Stimulated activated CD4-positive, alpha-beta T cell treated with anti-CD3 and anti-CD28 coated beads, TNF-alpha, amount 100 ng/mL, for 1 hour (primary cell): Measurements from ENCODE around the gene LEKR1.

ENCODE experiments used
- DNase-seq, 3 donors: peaks; one replicate each; pipeline ENCODE4 v3.0.0-alpha.2; 2020; ENCODE audit warnings: low read depth in 3 of 3, low spot score in 1 of 3

Gene LEKR1

DNA sequence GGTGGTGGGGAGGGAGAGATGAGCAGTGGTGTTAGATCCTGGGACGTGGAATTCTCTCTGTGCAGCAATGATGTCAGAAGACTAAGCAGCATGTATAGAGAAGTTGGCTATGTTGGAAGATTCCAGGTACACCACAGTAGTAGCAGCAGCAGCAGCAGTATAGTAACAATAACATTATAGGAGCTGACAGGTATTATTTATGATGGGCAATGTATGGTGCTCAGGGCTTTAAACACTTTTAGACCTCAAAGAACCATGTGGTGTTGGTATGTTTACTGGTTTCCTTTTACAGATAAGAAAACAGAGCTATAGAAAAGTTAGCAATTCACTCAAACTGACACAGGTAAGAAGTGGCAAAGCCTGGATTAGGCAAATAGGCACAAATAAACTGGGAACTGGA is 229.9 kb downstream of the LEKR1 start:
- DNase-seq = no peak

DNA sequence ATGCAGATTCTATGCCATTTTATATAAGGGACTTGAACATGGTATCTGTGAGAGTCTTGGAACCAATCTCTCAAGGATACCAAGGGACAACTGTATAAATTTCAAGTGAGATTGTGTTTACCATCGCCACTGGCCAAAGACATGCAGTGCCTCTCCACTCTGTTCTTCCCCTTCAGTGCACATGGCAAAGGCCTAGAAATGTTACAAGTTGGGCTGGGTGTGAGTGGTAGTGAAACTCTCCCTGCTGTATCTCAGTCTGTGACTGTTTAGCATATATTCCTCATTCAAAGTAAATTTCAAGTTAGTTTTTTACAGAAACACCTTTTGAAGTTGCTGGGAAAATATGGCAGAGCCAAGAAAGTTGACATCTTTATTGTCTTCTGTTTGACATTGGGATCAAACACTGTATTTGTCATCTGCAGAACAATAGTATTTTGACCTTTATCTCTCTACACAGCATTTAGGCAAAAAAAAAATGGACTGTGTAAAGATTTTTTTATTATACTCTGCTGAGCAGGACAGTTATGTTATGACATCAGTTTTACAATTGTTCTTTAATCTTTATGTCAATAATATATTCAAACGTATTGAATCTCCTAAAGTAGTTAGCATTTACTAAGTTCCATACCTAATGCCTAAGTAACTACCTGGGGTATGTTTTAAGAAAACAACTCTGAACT is 232.4 kb downstream of the LEKR1 start:
- DNase-seq = no peak

DNA sequence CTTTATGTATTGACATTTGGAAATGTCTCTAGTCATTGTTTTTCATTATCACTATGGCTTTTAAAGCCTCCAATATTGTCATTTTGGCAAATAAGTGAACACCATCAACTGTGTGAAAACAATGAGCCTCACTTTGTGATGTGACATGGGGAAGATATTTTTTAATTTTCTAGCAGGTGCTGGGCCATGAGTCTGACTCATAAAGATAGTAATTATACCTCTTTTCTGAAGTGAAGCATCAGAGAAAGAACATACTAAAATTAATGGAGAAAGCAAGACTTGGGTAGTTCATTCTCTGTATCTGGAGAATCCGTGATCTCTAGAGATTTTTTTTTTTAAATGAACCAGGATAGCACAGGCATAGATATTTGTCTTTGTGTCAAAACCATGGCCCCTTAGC is 233.0 kb downstream of the LEKR1 start:
- DNase-seq = no peak

DNA sequence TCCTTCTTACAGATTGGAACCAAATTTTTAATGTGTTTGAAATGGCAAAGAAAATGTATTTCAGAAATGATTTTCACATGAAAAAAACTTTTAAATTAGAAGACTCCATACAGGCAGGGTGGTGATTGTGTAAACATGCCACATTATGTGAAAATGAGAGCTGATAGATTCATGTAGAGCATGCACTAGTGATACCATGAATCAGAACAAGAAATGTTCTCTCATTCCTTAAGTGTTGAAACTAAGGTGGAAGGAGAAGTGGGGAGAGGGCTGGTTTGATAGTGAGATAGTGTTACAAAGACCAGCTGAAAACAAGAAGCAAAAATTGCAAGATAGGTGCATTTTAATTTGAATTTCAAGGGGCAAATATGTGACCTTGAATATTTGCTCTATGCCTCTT is 233.5 kb downstream of the LEKR1 start:
- no peak for DNase-seq

DNA sequence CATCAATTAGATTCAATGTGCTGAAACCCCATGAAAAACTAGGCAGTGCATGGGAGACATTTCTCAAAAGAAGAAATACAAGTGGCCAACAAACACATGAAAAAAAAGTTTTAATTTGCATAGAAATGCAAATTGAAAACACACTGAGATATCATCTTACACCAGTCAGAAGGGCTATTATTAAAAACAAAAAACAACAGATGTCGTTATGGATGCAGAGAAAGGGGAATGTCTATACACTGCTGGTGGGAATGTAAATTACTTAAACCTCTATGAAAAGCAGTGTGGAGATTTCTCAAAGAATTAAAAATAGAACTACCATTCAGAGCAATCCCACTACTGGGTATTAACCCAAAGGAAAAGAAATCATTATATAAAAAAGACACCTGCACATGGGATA is 235.1 kb downstream of the LEKR1 start:
- DNase-seq = no peak

DNA sequence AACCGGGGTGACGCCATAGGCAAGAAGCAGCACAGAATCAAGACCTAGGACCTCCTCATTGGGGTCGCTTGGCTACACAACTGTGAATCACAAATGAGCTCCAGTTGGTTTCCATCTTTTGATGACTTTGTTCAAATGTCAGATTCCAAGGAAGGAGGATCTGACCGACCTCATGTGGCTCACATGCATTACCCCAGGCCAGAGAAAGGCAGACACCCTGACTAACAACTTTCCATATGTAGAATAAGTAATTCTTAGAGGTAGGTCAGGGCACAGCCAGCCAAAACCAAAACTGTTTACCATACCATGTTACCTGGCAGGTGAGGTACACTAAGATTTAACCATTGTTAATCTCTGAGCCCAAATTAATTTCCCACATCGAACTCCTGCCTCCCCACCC is 237.3 kb downstream of the LEKR1 start:
- no peak for DNase-seq

DNA sequence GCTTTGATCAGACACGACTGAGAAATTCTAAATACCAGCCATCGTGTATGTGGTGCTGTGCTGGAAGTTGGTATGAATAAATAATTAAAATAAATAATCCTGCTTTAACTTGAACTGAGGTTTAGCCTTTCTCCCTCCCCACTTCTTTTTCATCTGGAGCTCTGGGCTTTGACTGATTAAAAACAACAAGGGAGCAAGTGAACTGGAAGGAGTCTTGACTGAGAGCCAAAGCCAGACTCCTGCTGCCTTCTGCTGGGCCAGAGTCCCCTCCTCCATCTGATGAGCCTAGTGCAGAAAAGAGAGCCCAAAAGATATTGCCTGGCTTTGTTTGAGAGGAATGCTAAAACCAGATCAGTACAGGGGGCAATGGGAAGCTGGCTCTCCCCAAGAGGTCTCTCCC is 237.8 kb downstream of the LEKR1 start:
- DNase-seq = no peak

DNA sequence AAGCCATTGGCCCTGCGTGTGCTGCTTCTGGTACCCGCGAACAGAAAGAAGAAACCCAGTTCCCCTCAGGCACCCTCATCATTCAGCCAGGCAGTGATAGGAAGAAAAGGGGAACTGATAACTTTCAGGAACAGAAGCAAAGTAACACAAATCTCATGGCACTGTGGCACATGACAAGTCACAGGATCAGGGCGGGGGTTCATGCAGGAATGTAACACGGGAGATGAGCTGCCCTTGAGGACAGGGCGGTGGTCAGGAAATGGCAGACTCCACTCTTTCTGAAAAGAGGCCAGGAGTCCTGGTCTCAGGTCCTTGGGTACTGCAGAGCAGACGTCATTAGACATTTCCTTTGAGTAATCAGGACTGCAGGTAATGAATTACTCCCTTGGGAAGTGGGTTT is 238.2 kb downstream of the LEKR1 start:
- DNase-seq = no peak

DNA sequence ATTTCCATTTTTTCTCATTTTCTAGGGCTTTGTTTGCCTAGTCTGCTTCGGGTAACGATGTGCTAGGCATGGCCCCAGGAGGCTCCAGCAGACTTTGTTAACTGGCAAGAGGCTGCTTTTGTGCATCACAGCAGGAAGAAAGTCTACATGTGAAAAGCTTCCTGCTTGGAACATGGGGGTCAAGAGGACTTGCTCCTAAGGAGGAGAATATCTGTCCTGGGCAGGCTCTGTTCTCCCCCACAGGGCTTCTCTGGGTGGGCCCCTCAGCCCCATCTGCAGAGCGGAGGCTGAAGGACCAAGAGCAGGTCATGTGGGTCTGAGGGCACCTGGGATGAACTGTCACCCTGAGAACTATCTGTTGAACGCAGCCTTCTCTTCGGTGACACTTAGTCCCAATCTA is 239.0 kb downstream of the LEKR1 start:
- DNase-seq = no peak

DNA sequence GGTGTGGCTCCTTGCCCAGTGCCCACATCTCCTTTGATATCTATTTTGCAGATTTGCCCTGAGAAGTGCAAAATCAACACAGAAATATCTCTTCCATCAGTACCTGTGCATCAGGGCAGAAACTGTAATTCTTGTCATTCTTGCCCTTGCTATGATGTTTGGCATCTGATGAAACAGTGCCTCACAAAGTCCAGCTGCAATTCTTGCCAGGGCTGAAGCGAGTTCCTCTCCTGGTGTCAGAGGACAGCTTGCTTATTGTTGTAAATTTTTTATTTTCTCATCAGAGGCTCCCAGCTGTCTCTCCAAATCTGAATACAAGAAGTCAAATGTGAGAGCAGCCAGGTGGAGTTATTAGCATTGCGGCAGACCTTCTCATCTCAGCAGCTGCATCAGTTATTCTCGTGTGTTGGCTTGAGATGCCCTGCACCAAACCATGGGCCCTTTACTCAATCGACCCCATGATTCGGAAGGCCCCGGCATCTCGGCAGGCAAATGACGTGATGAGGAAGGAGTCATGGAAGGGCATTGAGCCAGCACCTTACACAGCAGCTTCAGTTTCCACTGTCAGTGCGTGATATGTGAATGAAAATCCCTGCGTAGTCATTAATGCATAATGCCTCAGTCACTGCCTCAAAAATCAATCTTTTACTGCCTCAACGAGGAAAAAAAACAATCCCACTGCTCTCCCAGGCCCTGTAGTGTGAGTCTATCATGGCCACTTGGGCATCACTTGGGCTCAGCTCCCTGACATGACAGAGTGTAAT is 240.4 kb downstream of the LEKR1 start:
- no peak for DNase-seq

DNA sequence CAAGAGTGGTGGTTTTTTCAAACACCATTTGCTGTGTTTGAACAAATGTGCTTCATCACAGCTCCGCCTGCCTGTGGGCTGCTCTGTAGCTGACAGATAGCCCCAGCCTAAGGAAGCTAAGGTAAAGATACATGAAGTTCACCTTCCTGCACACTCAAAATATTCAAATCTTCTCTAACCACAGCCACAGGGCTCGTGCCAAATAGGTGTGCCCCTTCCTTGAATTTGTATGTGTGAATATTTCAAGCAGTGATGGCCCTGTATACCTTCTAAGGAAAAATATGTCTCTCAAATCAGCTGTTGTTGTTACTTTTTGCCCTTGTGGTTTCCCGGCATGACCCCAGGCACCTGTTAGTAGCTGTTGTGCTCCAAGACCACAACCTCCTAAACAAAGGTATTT is 241.0 kb downstream of the LEKR1 start:
- DNase-seq = no peak

DNA sequence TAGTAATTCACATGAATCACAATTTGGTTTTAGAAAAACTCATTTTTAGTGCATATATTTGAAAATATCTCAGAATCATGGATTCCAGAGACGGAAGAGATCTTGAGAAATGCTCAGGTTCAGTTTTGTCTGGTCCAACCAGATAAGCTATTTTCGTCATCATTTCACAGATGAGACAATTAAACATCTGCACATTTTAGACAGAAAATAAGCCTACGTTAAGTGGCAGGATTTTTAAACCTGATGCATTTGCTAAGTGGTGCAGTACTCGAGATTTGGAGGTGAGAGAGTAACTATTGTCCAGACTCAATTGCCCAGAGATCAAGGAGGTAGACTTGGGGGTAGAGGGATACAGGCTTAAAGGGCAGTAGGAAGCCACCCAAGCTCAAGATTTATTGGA is 243.3 kb downstream of the LEKR1 start:
- DNase-seq = no peak

DNA sequence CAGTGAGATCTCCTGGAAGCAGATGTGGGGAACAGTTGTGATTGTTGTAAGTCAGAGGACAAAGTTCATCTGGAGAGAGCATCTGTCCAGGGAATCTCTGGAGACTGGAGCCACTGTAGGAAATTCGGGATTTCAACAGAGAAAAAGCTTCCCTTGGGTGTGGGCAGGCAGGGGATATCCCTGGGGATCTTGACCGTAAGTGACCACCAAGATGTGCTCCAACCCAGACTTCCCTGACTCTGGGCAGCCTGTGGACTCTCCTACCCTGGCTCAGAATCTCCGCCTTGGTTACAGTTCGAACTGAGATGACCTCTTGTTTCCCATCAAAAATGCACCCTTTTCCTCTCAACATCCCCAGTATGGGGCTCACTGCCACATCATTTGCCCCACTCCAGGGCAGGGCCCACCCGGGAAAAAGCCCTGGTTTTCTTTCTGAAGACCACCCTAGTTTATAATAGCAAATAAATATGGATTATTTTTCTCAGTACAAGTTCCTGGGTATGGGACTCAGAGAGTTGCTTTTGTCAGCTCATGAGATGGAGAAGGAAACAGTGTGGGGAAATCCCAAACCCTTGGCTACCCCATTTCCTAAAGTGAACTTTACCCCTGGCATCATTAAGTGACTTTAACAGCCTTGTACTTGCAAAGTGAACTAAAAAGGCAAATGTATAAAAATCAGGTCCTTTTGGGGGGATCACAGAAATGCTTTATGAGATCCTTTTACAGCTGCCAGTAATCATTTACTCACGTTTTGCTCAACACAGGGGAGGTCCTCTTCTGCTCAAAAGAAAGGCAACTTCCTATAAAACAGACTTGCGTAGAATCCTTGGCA is 243.9 kb downstream of the LEKR1 start:
- DNase-seq = no peak

DNA sequence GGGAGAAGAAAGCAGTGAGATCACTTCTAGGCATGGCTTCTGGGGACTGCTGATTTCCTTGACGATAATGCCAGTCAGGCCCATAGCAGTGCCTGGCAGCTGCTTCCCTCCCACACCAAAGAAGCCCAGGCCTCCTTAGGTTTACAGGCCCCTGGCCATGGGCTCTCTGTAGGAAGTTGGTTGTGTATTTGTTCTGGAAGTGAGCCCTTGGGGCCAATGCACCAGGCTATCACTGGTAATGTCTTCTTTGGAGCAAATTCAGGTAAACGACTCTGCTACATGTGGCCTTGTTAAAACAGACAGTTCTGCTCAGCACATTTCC is 244.5 kb downstream of the LEKR1 start:
- DNase-seq = no peak

DNA sequence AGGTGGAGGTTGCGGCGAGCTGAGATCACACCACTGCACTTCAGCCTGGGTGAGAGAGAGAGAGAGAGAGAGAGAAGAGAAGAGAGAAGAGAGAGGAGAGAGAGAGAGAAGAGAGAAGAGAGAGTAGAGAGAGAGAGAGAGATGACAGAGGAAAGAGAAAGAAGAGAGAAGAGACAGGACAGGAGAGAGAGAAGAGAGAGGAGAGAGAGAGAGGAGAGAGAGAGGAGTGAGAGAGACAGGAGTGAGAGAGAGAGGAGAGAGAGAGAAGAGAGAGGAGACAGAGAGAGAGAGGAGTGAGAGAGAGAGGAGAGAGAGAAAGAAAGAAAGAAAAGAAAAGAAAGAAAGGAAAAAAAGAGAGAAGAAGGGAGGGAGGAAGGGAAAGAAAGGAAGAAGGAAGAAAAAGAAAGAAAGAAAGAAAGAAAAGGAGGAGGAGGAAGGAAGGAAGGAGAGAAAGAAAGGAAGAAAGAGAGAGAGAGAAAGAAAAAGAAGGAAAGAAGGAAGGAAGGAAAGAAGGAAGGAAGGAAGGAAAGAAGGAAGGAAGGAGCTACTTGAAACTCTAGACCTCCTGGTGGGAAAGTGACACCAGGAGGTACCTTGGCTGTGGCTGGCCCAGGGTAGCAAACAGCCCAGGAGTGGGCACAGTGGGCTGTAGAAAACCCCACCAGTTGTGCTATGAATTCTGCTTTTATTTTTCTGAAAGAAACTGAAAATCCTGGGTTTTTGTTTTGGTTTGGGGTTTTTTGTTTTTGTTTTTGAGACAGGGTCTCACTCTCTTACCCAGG is 245.8 kb downstream of the LEKR1 start:
- DNase-seq = no peak

DNA sequence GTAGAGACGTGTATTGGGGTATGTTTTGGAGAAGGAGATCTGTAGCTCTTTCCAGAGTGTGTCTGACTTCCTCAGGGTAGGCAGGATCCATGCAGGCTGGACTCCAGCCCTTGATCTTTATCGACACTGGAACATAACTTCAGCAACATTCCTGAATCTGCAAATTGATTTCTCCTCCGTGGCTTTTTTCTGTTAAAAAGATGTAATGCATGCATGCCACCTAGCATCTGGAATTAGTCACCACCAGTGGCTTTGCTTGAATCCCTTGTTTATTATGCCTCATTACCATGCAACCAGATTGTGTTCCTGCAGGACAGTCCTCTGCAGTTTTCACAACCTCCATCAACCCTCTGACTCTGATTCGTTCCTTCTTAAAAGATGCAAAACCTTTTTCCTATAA is 247.7 kb downstream of the LEKR1 start:
- no peak for DNase-seq

DNA sequence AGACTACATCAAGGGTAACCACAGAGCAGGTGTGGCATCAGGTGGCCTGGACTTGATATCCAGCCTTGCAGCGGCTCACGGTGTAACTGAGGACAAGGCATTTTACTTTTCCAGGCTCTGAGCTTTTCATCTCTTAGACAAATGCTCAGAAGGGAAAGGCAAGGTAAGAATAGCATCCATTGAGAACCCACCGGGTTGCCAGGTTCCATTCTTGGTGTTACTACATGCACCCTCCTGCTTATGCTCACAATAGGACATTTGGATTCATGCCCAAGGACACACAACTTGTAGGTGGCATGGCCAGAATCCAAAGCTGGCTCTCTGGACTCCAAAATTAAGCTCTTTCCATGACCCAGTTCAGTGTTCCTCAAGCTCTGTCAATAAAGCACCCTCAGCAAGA is 248.3 kb downstream of the LEKR1 start:
- DNase-seq = no peak

DNA sequence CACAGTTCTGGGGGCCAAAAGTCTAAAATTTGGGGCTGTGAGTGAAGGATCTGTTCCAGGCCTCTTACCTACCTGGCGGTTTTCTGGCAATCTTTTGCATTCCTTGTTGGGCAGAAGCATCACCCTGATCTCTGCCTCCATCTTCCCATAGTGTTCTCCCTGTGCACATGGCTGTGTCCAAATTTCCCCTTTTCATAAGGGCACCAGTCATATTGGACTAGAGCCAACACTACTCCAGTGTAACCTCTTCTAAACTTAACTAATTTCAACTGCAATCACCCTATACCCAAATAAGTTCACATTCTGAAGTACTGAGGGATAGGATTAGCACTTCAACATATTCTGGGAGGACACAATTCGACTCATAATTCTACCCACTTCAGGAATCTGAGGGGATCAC is 248.8 kb downstream of the LEKR1 start:
- DNase-seq = no peak

DNA sequence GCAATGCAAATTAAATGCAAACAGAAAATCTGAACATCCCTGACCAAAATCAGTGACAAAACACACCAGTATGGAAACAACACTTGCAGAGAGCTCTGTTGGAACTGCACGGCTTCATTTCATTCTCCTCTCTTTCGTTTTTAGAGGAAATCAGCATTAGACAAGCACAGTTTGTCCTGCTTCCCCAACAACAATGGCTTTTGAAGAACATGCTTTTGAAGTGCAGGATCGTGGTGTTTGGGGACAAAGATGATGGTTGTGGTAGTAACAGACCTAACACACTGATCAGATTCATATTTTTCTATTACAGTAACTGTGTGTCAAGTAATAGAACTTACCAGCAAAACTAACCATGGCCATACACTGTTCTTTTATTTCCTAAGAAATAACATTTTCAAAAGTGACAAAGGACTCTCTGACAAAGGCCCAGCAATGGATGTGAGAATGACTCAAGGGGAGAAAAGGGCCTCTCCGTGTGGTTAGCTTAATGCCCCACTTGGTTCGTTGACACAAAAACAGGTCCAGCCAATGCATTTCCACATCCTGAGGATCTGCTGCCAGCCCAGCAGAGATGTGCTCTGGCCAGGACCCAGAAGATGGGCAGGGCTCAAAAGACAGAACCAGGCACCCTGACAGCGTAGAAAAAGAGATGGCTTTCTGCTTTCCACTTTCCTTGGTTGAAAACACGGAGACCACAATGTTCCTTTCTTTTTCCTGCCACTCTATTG is 249.7 kb downstream of the LEKR1 start:
- no peak for DNase-seq

DNA sequence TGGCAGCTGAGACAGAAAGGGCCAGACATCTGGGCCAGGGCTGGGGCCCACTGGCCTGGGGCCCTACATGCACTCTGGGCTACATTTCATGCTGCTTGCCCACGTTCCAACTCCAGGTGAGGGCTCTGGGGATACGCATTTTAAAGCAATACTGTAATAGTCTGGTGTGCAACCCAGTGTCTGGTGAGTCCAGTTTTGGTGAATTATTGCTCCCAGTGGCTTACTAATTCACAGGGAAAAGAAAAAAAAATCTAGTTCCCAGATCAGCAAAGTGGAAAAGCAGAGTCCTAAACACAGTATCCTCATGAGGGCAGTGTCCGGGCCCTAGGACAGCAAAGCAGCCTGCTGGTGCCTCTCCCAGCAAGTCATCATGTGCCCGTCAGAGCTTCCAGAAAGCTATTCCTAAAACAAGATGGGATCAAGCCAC is 251.4 kb downstream of the LEKR1 start:
- DNase-seq = no peak
